ENCODE results near the gene STXBP6.

The STXBP6 gene

GRCh38 chr14:25011095-25011494, 38.9 kb downstream of the STXBP6 start:
- DNase-seq: no peak

GRCh38 chr14:25010471-25010870, 39.5 kb downstream of the STXBP6 start:
- no peak for DNase-seq

GRCh38 chr14:25009891-25010290, 40.1 kb downstream of the STXBP6 start:
- DNase-seq: no peak

- DNase-seq: no peak
Measured at GRCh38 chr14:25007832-25008231, 42.1 kb downstream of the STXBP6 start.

GRCh38 chr14:25006961-25007795, 42.8 kb downstream of the STXBP6 start:
- DNase-seq: no peak

- DNase-seq: no peak
Measured at GRCh38 chr14:25006031-25006430, 43.9 kb downstream of the STXBP6 start.

- DNase-seq: no peak
Measured at GRCh38 chr14:25004389-25004809, 45.5 kb downstream of the STXBP6 start.

GRCh38 chr14:25003537-25003936, 46.4 kb downstream of the STXBP6 start:
- DNase-seq: no peak

- DNase-seq: no peak
Measured at GRCh38 chr14:25001601-25002000, 48.3 kb downstream of the STXBP6 start.

GRCh38 chr14:25001156-25001555, 48.8 kb downstream of the STXBP6 start:
- DNase-seq: no peak

GRCh38 chr14:24999157-24999556, 50.8 kb downstream of the STXBP6 start:
- DNase-seq: no peak

- no peak for DNase-seq
Measured at GRCh38 chr14:24996930-24997725, 52.8 kb downstream of the STXBP6 start.

- no peak for DNase-seq
Measured at GRCh38 chr14:24995016-24995415, 54.9 kb downstream of the STXBP6 start.

- DNase-seq: no peak
Measured at GRCh38 chr14:24993631-24994030, 56.3 kb downstream of the STXBP6 start.

GRCh38 chr14:24992624-24993360, 57.2 kb downstream of the STXBP6 start:
- DNase-seq: no peak

- DNase-seq: no peak
Measured at GRCh38 chr14:24991821-24992220, 58.1 kb downstream of the STXBP6 start.

GRCh38 chr14:24991288-24991687, 58.7 kb downstream of the STXBP6 start:
- DNase-seq: no peak

- DNase-seq: no peak
Measured at GRCh38 chr14:24990773-24991172, 59.2 kb downstream of the STXBP6 start.

GRCh38 chr14:24990050-24990449, 59.9 kb downstream of the STXBP6 start:
- no peak for DNase-seq

GRCh38 chr14:24988760-24989159, 61.2 kb downstream of the STXBP6 start:
- no peak for DNase-seq

GRCh38 chr14:24986206-24986893, 63.6 kb downstream of the STXBP6 start:
- DNase-seq: no peak

- no peak for DNase-seq
Measured at GRCh38 chr14:24984846-24985589, 64.9 kb downstream of the STXBP6 start.
